ENCODE results near the gene HBA1.
"Not testable (repeated sequence)": the region's sequence is repeated elsewhere in the genome, so short reads cannot be mapped to it uniquely, and the experiment has no call there.

The HBA1 gene

GRCh38 chr16:159136-159849, 17.2 kb upstream of the HBA1 start:
- DNase-seq (ENCODE audit: low read depth in 2 of 2) = no peak

GRCh38 chr16:160242-160641, 16.2 kb upstream of the HBA1 start:
- not testable (repeated sequence) for DNase-seq (ENCODE audit: low read depth in 2 of 2)

- no peak for DNase-seq (ENCODE audit: low read depth in 2 of 2)
Measured at GRCh38 chr16:160691-161190, 15.7 kb upstream of the HBA1 start.

GRCh38 chr16:162271-162991, 14.0 kb upstream of the HBA1 start:
- DNase-seq (ENCODE audit: low read depth in 2 of 2) = no peak

GRCh38 chr16:163139-163538, 13.3 kb upstream of the HBA1 start:
- not testable (repeated sequence) for DNase-seq (ENCODE audit: low read depth in 2 of 2)

GRCh38 chr16:163696-164095, 12.8 kb upstream of the HBA1 start:
- DNase-seq (ENCODE audit: low read depth in 2 of 2) = not testable (repeated sequence)

- not testable (repeated sequence) for DNase-seq (ENCODE audit: low read depth in 2 of 2)
Measured at GRCh38 chr16:164134-164823, 12.2 kb upstream of the HBA1 start.

GRCh38 chr16:164827-165538, 11.5 kb upstream of the HBA1 start:
- DNase-seq (ENCODE audit: low read depth in 2 of 2) = no peak

- DNase-seq (ENCODE audit: low read depth in 2 of 2) = no peak
Measured at GRCh38 chr16:165539-166374, 10.7 kb upstream of the HBA1 start, which contains the start of gene HBM. Gene HBM, plus strand, starts transcription at chr16:165978. Its CDS starts 20 bp downstream, at chr16:165998.

GRCh38 chr16:166375-167121, 9.9 kb upstream of the HBA1 start:
- DNase-seq (ENCODE audit: low read depth in 2 of 2) = no peak

- no peak for DNase-seq (ENCODE audit: low read depth in 2 of 2)
Measured at GRCh38 chr16:167122-167690, 9.3 kb upstream of the HBA1 start.

GRCh38 chr16:168424-168823, 8.1 kb upstream of the HBA1 start:
- DNase-seq (ENCODE audit: low read depth in 2 of 2) = no peak

- no peak for DNase-seq (ENCODE audit: low read depth in 2 of 2)
Measured at GRCh38 chr16:169014-169413, 7.5 kb upstream of the HBA1 start.

- not testable (repeated sequence) for DNase-seq (ENCODE audit: low read depth in 2 of 2)
Measured at GRCh38 chr16:170088-170507, 6.4 kb upstream of the HBA1 start.

- DNase-seq (ENCODE audit: low read depth in 2 of 2) = no peak
Measured at GRCh38 chr16:170788-171187, 5.7 kb upstream of the HBA1 start.

GRCh38 chr16:172374-172941, 4.0 kb upstream of the HBA1 start, which contains the start of gene HBA2:
Gene HBA2, plus strand, starts transcription at chr16:172876. Its CDS starts 37 bp downstream, at chr16:172913.
- DNase-seq (ENCODE audit: low read depth in 2 of 2) = not testable (repeated sequence)

GRCh38 chr16:173211-173854, 3.1 kb upstream of the HBA1 start:
- DNase-seq (ENCODE audit: low read depth in 2 of 2) = not testable (repeated sequence)

GRCh38 chr16:173928-174769, 2.3 kb upstream of the HBA1 start:
- not testable (repeated sequence) for DNase-seq (ENCODE audit: low read depth in 2 of 2)
